Measurements from ENCODE around the gene FARS2. TPM values are rescaled to one million over a fixed set of nuclear protein-coding genes. Genes with fewer than 3 reads are reported as not detected.

The FARS2 gene
- polyA plus RNA-seq, 1 of the 3 experiments (the other 2 are of a cell fraction): 12.5 TPM

- TF ChIP-seq USF1 (IDR thresholded peaks at IDR 0.05; ENCODE audit: borderline replicate concordance, low read depth) (no peak), POLR2AphosphoS5 (IDR thresholded peaks at IDR 0.05; ENCODE audit: low read depth, low read length) (no peak)
These were observed 4.4 kb upstream of the FARS2 start (continued) for GRCh38 chr6:5256952-5257351.

GRCh38 chr6:5257400-5257799, 3.9 kb upstream of the FARS2 start:
- Histone ChIP-seq H3K4me2 (no peak overlapping the region), H3K79me2 (ENCODE audit: insufficient read depth) (peaks cover 44% of the 10 kb centered on the region), H3K9me2 (no peaks in the 10 kb centered on the region), H3K27ac (ENCODE audit: low read depth in 2 of 2, low read length in 1 of 2) (no peak overlapping the region), H2AFZ (ENCODE audit: low read depth) (no peak overlapping the region), H4K20me1 (ENCODE audit: insufficient read depth) (no peaks in the 10 kb centered on the region), H3K27me3 (ENCODE audit: insufficient read depth) (no peaks in the 10 kb centered on the region), H3K9ac (no peak overlapping the region), H3F3A (replicated peaks; ENCODE audit: insufficient read depth) (no peaks in the 10 kb centered on the region), H3K36me3 (replicated peaks in 1 of 2; ENCODE audit: control insufficient read depth in 1 of 2, insufficient read depth in 2 of 2, low read length in 1 of 2) (peaks cover 4 to 22% of the 10 kb centered on the region in 2 experiments), H3K4me1 (ENCODE audit: control insufficient read depth in 1 of 2, insufficient read depth in 2 of 2, low read depth in 1 of 2, low read length in 1 of 2) (peaks cover 2 to 7% of the 10 kb centered on the region in 2 experiments; a peak in 3 of 4 replicates), H3K4me3 (ENCODE audit: low read depth in 2 of 2, low read length in 1 of 2) (no peak overlapping the region), H3K9me3 (no peaks in the 10 kb centered on the region)
- ChIA-PET CTCF (interaction anchor here (1.0 kb wide), 1 partner anchor 114 kb away, joined by 3 read pairs; no protein-coding TSS in a partner anchor), POLR2A (no interaction called here)
- DNase-seq: no peak
- WGBS (ENCODE audit: low lambda C conversion rate): 97% methylated on average over 3 of the region's 8 CpGs
- TF ChIP-seq RAD21 (IDR thresholded peaks at IDR 0.05; ENCODE audit: low read length) (no peak), RXRA (IDR thresholded peaks at IDR 0.05; ENCODE audit: borderline replicate concordance, low read depth) (no peak), EZH2phosphoT487 (IDR thresholded peaks at IDR 0.05; ENCODE audit: borderline replicate concordance, low read depth) (no peak), GATA2 (CRISPR knock-in tag; IDR thresholded peaks at IDR 0.05) (no peak), YY1 (IDR thresholded peaks at IDR 0.05; ENCODE audit: low read depth) (no peak), TAF1 (IDR thresholded peaks at IDR 0.05; ENCODE audit: borderline replicate concordance, low read depth, low read length) (no peak), USF1 (IDR thresholded peaks at IDR 0.05; ENCODE audit: borderline replicate concordance, low read depth) (no peak), RCOR1 (IDR thresholded peaks at IDR 0.05; ENCODE audit: low read length) (no peak), FOXJ3 (CRISPR knock-in tag; IDR thresholded peaks at IDR 0.05) (no peak), MEF2A (IDR thresholded peaks at IDR 0.05; ENCODE audit: borderline replicate concordance, low read depth) (no peak), CHD2 (IDR thresholded peaks at IDR 0.05; ENCODE audit: low read length, partially characterized antibody) (no peak), NFIC (IDR thresholded peaks at IDR 0.05; ENCODE audit: borderline replicate concordance) (no peak), FOSL2 (IDR thresholded peaks at IDR 0.05; ENCODE audit: borderline replicate concordance, low read depth) (no peak), IRF3 (IDR thresholded peaks at IDR 0.05; ENCODE audit: low read depth, low read length) (no peak)
- TF ChIP-seq, protein P1, sequence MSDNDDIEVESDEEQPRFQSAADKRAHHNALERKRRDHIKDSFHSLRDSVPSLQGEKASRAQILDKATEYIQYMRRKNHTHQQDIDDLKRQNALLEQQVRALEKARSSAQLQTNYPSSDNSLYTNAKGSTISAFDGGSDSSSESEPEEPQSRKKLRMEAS (IDR thresholded peaks at IDR 0.05; ENCODE audit: low read depth): no peak
- TF ChIP-seq, protein P2, sequence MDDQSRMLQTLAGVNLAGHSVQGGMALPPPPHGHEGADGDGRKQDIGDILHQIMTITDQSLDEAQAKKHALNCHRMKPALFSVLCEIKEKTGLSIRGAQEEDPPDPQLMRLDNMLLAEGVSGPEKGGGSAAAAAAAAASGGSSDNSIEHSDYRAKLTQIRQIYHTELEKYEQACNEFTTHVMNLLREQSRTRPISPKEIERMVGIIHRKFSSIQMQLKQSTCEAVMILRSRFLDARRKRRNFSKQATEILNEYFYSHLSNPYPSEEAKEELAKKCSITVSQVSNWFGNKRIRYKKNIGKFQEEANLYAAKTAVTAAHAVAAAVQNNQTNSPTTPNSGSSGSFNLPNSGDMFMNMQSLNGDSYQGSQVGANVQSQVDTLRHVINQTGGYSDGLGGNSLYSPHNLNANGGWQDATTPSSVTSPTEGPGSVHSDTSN (IDR thresholded peaks at IDR 0.05): no peak
- TF ChIP-seq, protein P3, sequence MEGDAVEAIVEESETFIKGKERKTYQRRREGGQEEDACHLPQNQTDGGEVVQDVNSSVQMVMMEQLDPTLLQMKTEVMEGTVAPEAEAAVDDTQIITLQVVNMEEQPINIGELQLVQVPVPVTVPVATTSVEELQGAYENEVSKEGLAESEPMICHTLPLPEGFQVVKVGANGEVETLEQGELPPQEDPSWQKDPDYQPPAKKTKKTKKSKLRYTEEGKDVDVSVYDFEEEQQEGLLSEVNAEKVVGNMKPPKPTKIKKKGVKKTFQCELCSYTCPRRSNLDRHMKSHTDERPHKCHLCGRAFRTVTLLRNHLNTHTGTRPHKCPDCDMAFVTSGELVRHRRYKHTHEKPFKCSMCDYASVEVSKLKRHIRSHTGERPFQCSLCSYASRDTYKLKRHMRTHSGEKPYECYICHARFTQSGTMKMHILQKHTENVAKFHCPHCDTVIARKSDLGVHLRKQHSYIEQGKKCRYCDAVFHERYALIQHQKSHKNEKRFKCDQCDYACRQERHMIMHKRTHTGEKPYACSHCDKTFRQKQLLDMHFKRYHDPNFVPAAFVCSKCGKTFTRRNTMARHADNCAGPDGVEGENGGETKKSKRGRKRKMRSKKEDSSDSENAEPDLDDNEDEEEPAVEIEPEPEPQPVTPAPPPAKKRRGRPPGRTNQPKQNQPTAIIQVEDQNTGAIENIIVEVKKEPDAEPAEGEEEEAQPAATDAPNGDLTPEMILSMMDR (IDR thresholded peaks at IDR 0.05): no peak
